Measurements from ENCODE around the gene USP9X. TPM values are rescaled to one million over a fixed set of nuclear protein-coding genes. Genes with fewer than 3 reads are reported as not detected.

USP9X gene
- total and polyA plus RNA-seq, 4 experiments from 2014 or later: 12.9 to 78.2 (median 53.4) TPM

DNA sequence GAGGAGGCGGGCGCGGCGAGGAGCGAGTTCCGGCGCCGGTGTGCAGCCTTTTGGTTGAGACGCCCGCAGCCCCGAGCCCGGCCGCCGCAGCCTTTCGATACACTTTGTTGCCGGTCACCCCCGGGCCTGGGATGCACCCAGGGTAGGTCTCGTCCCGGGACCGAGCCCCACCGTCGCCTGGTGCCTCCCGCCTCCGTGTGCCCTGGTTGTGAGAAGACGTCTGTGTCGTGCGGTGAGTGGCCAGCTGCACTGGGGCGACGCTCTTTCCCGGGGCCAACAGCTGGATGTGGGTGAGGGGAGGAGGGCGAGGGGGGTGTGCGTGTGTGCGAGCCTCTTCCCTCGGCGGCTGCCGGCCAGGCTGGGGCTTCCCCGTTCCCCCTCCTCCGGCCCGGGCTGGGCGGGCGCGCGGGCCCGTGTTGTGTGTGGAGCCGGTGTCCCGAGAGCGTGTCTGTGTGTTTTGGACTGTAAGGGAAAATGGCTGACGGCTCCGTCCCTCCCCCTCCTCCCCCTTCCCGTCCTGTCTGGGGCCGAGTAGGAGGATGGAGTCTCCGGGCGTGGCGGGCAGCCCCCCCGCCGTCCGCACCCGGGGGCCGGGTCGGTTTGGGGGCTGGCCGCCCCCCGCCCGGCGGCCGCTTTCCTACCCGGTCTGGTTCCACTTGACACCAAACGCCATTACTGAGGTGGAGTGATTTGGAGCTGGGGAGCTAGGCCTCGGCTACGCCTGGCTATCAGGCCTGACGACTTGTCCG is 807 bp downstream of the USP9X start:
- intact Hi-C loops (cut with micrococcal nuclease): loop anchor here (1.0 to 10.0 kb wide), 6 partner anchors 31 to 911 kb away; partner anchors contain the start of genes ATP6AP2 and DDX3X
- peak overlapping the region; percentile 88 to 99 (median 97) for H3K4me3 Mint-ChIP-seq

DNA sequence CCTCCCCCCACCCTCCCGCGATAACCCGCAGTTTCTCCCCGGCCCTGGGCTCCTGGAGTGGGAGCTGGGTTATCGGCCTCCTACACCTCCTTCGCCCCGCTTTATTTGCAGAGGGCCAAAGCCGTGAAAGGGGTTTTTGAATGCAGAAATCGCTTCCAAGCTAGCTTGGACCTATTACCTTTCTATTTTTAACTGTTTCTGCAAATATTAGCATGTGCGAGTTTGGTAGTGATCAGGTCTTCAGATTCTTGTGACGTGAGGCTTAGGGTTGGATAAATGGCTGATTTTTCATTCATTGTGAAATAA is 1.3 kb downstream of the USP9X start:
- H3K36me3 Mint-ChIP-seq: peaks cover 0 to 27% of the 10 kb centered on the region in 2 donors
- peak overlapping the region; percentile 52 to 91 for H3K4me3 ChIP-seq (ENCODE audit: low read length in 2 of 2)
- H3K9me3 ChIP-seq (ENCODE audit: control insufficient read depth in 1 of 2, low read length in 2 of 2): no peaks in the 10 kb centered on the region
- H3K36me3 ChIP-seq (ENCODE audit: insufficient read depth, low read length): no peaks in the 10 kb centered on the region
- no peaks in the 10 kb centered on the region for H3K27me3 ChIP-seq (ENCODE audit: insufficient read depth, low read length)
- peaks cover 21 to 60% (median 48%) of the 10 kb centered on the region in 4 donors for H3K4me1 Mint-ChIP-seq
- H3K27ac ChIP-seq (ENCODE audit: low read depth, low read length): peak overlapping the region; percentile 95
- no peaks in the 10 kb centered on the region for H3K27me3 Mint-ChIP-seq
- CTCF ChIA-PET (ENCODE audit: partially characterized antibody): interaction anchor here (1.8 kb wide), 2 partner anchors 30 to 76 kb away, joined by 7 to 8 read pairs; no protein-coding TSS in a partner anchor
- H3K9me3 Mint-ChIP-seq: peaks cover 0 to 9% (median 0%) of the 10 kb centered on the region in 8 donors
- H3K4me1 ChIP-seq (ENCODE audit: insufficient read depth, low read length): peaks cover 42% of the 10 kb centered on the region
- H3K27ac Mint-ChIP-seq: peak overlapping the region; percentile 90 to 100 (median 93)
- POLR2A ChIA-PET (ENCODE audit: partially characterized antibody): interaction anchor here (1.1 to 4.2 kb wide), 8 partner anchors 10 to 77 kb away, joined by 3 to 42 read pairs (median 20); no protein-coding TSS in a partner anchor
- H3K4me3 Mint-ChIP-seq: peak overlapping the region; percentile 88 to 99 (median 97)
- intact Hi-C loops (cut with micrococcal nuclease): loop anchor here (1.0 to 10.0 kb wide), 4 partner anchors 154 to 912 kb away; partner anchors contain the start of gene ATP6AP2
- no peak for DNase-seq

More for the DNA sequence above, 807 bp downstream of the USP9X start:
- POLR2A ChIA-PET (ENCODE audit: partially characterized antibody): interaction anchor here (0.9 to 4.2 kb wide), 16 partner anchors 10 to 439 kb away, joined by 3 to 42 read pairs (median 9); partner anchors contain the start of genes CXorf38 and MED14
- peaks cover 0 to 27% of the 10 kb centered on the region in 2 donors for H3K36me3 Mint-ChIP-seq
- Histone ChIP-seq H3K4me1 (ENCODE audit: insufficient read depth, low read length) (peaks cover 37% of the 10 kb centered on the region), H3K36me3 (ENCODE audit: insufficient read depth, low read length) (no peaks in the 10 kb centered on the region), H3K27ac (ENCODE audit: low read depth, low read length) (peak overlapping the region; percentile 95), H3K27me3 (ENCODE audit: insufficient read depth, low read length) (no peaks in the 10 kb centered on the region), H3K9me3 (ENCODE audit: control insufficient read depth in 1 of 2, low read length in 2 of 2) (no peaks in the 10 kb centered on the region), H3K4me3 (ENCODE audit: low read length in 2 of 2) (peak overlapping the region; percentile 52 to 91)
- CTCF ChIA-PET (ENCODE audit: partially characterized antibody): interaction anchor here (0.8 to 1.8 kb wide), 4 partner anchors 29 to 434 kb away, joined by 4 to 12 read pairs (median 8); no protein-coding TSS in a partner anchor
- DNase-seq: peak in 4 of 5 donors; percentile 35 to 63 (median 40)
- peaks cover 0 to 9% (median 0%) of the 10 kb centered on the region in 8 donors for H3K9me3 Mint-ChIP-seq
- H3K27me3 Mint-ChIP-seq: peaks cover 0 to under 1% of the 10 kb centered on the region in 2 donors
- peak overlapping the region; percentile 93 to 100 (median 98) for H3K27ac Mint-ChIP-seq
- peaks cover 17 to 55% (median 44%) of the 10 kb centered on the region in 4 donors for H3K4me1 Mint-ChIP-seq

DNA sequence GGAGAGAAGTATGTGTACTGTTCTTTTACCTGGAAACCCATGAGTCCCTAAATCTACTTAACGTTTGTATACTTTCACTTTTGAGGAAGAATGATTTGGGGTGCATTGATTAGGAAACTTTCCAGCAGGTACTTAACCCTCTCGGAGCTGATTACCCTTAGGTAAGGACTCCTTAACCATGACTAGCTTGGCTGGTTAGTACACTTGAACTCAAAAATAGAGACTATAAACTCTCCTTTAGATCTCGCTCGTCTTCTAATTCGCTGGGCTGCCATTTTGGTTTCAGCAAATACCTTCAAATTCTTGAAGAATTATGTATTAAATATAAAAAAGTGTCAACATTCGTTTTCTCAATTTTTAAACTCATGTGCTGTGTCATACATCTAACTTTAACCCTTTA is 2.0 kb downstream of the USP9X start:
- Histone ChIP-seq H3K4me1 (ENCODE audit: insufficient read depth, low read length) (peaks cover 49% of the 10 kb centered on the region), H3K36me3 (ENCODE audit: insufficient read depth, low read length) (no peaks in the 10 kb centered on the region), H3K27me3 (ENCODE audit: insufficient read depth, low read length) (no peaks in the 10 kb centered on the region), H3K9me3 (ENCODE audit: control insufficient read depth in 1 of 2, low read length in 2 of 2) (no peaks in the 10 kb centered on the region), H3K4me3 (ENCODE audit: low read length in 2 of 2) (peak overlapping the region; percentile 52 to 91), H3K27ac (ENCODE audit: low read depth, low read length) (peak overlapping the region; percentile 95)
- Mint-ChIP-seq H3K27ac (peak overlapping the region; percentile 90 to 100 (median 93)), H3K4me3 (peak overlapping the region; percentile 88 to 99 (median 97)), H3K27me3 (no peaks in the 10 kb centered on the region), H3K36me3 (peaks cover 0 to 27% of the 10 kb centered on the region in 2 donors), H3K9me3 (peaks cover 0 to 9% (median 0%) of the 10 kb centered on the region in 8 donors), H3K4me1 (peaks cover 26 to 66% (median 54%) of the 10 kb centered on the region in 4 donors)
- ChIA-PET POLR2A (ENCODE audit: partially characterized antibody) (interaction anchor here (3.7 to 4.2 kb wide), 3 partner anchors 22 to 78 kb away, joined by 29 to 42 read pairs (median 37); no protein-coding TSS in a partner anchor), CTCF (ENCODE audit: partially characterized antibody) (interaction anchor here (0.8 to 1.7 kb wide), 2 partner anchors 25 to 28 kb away, joined by 3 to 5 read pairs; no protein-coding TSS in a partner anchor)
- intact Hi-C loops (cut with micrococcal nuclease): loop anchor here (5.0 to 10.0 kb wide), 3 partner anchors 155 to 912 kb away; partner anchors contain the start of gene ATP6AP2
- DNase-seq: peak in 2 of 5 donors; percentile 12 to 23

DNA sequence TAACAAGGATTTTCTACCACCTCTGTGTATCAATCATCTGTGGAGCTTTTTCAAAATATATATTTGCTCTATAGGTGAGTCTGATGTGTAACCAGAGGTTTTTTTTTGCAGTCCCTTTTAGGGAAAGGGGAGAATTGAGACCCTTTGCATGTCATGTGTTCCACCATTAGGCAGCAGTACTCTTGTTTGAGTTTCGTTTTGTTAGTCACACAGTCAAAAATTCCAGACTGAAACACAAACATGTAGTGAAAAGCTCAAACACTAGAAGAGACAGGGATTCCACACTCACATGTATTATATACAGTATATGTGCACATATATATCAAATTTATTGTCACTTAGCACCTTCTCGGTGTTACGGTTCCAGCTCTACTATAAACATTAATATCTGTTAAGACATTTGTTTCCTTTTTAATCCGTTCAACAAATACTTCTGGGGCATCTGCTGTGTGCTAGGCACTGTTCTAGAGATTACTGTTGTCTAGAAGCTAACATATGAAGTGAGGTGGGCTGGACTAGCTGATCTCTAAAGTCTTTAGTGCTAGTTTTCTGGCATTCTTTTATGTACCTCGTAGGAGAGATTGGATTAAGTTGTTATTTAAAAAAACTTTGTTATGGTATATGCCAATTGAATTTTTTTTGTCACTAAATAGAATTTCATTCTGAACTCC is 5.5 kb downstream of the USP9X start:
- H3K27me3 ChIP-seq (ENCODE audit: insufficient read depth, low read length): no peaks in the 10 kb centered on the region
- peaks cover 0 to 29% of the 10 kb centered on the region in 2 donors for H3K36me3 Mint-ChIP-seq
- H3K9me3 Mint-ChIP-seq: no peaks in the 10 kb centered on the region
- H3K4me3 Mint-ChIP-seq: peak overlapping the region; percentile 11 to 80 (median 54)
- H3K4me1 ChIP-seq (ENCODE audit: insufficient read depth, low read length): peaks cover 77% of the 10 kb centered on the region
- no peaks in the 10 kb centered on the region for H3K9me3 ChIP-seq (ENCODE audit: control insufficient read depth in 1 of 2, low read length in 2 of 2)
- CTCF ChIA-PET (ENCODE audit: partially characterized antibody): interaction anchor here (1.2 kb wide), 1 partner anchor 24 kb away, joined by 4 read pairs; no protein-coding TSS in a partner anchor
- no peak overlapping the region for H3K4me3 ChIP-seq (ENCODE audit: low read length in 2 of 2)
- peak overlapping the region in 1 of 7 donors; percentile 18 for H3K27ac Mint-ChIP-seq
- peaks cover 42 to 88% (median 70%) of the 10 kb centered on the region in 4 donors for H3K4me1 Mint-ChIP-seq
- no peak for DNase-seq
- no peaks in the 10 kb centered on the region for H3K27me3 Mint-ChIP-seq
- POLR2A ChIA-PET (ENCODE audit: partially characterized antibody): interaction anchor here (0.6 to 1.2 kb wide), 4 partner anchors 14 to 162 kb away, joined by 3 to 4 read pairs (median 4); no protein-coding TSS in a partner anchor
- H3K36me3 ChIP-seq (ENCODE audit: insufficient read depth, low read length): no peaks in the 10 kb centered on the region
- intact Hi-C loops (cut with micrococcal nuclease): no loop called here
- no peak overlapping the region for H3K27ac ChIP-seq (ENCODE audit: low read depth, low read length)

DNA sequence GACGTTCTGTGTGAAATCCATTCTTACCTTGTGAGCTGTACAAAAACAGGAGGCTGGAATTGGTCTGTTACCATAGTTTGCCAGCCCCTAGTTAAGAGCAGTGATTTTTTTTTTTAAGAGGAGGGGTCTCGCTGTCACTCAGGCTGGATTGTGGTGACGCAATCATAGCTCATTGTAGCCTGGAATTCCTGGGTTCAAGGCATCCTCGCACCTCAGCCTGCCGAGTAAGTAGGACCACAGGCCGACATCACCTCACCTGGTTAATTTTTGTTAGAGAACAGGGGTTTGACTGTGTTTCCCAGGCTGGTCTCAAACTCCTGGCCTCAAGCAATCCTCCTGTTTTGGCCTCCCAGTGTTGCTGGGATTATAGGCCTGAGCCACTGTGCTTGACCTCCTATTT is 7.5 kb downstream of the USP9X start:
- ChIA-PET CTCF (ENCODE audit: partially characterized antibody) (no interaction called here), POLR2A (ENCODE audit: partially characterized antibody) (no interaction called here)
- intact Hi-C loops (cut with micrococcal nuclease): no loop called here
- H3K4me3 Mint-ChIP-seq: peak overlapping the region in 4 of 8 donors; percentile 17 to 51 (median 34)
- H3K27me3 ChIP-seq (ENCODE audit: insufficient read depth, low read length): no peaks in the 10 kb centered on the region
- no peaks in the 10 kb centered on the region for H3K9me3 ChIP-seq (ENCODE audit: control insufficient read depth in 1 of 2, low read length in 2 of 2)
- no peak overlapping the region for H3K4me3 ChIP-seq (ENCODE audit: low read length in 2 of 2)
- H3K36me3 ChIP-seq (ENCODE audit: insufficient read depth, low read length): no peaks in the 10 kb centered on the region
- H3K27me3 Mint-ChIP-seq: no peaks in the 10 kb centered on the region
- no peak overlapping the region for H3K27ac Mint-ChIP-seq
- peaks cover 0 to 24% of the 10 kb centered on the region in 2 donors for H3K36me3 Mint-ChIP-seq
- no peaks in the 10 kb centered on the region for H3K9me3 Mint-ChIP-seq
- H3K27ac ChIP-seq (ENCODE audit: low read depth, low read length): no peak overlapping the region
- peaks cover 54 to 98% (median 80%) of the 10 kb centered on the region in 4 donors for H3K4me1 Mint-ChIP-seq
- no peak for DNase-seq
- peaks cover 97% of the 10 kb centered on the region for H3K4me1 ChIP-seq (ENCODE audit: insufficient read depth, low read length)

- Mint-ChIP-seq H3K9me3 (no peaks in the 10 kb centered on the region), H3K27me3 (no peaks in the 10 kb centered on the region), H3K36me3 (peaks cover 0 to 12% of the 10 kb centered on the region in 2 donors), H3K4me1 (peaks cover 52 to 96% (median 79%) of the 10 kb centered on the region in 4 donors), H3K27ac (peak overlapping the region in 4 of 7 donors; percentile 1 to 60 (median 40)), H3K4me3 (peak overlapping the region; percentile 15 to 69 (median 48))
- POLR2A ChIA-PET (ENCODE audit: partially characterized antibody): interaction anchor here (2.9 kb wide), 1 partner anchor 10 kb away, joined by 17 read pairs; the partner anchor contains the start of gene USP9X
- Histone ChIP-seq H3K4me1 (ENCODE audit: insufficient read depth, low read length) (peaks cover 88% of the 10 kb centered on the region), H3K27me3 (ENCODE audit: insufficient read depth, low read length) (no peaks in the 10 kb centered on the region), H3K4me3 (ENCODE audit: low read length in 2 of 2) (no peak overlapping the region), H3K27ac (ENCODE audit: low read depth, low read length) (no peak overlapping the region), H3K36me3 (ENCODE audit: insufficient read depth, low read length) (no peaks in the 10 kb centered on the region), H3K9me3 (ENCODE audit: control insufficient read depth in 1 of 2, low read length in 2 of 2) (no peaks in the 10 kb centered on the region)
- CTCF ChIA-PET (ENCODE audit: partially characterized antibody): interaction anchor here (1.4 kb wide), 1 partner anchor 20 kb away, joined by 6 read pairs; no protein-coding TSS in a partner anchor
- no peak for DNase-seq
- intact Hi-C loops (cut with micrococcal nuclease): no loop called here
These were observed 9.9 kb downstream of the USP9X start for GRCh38 chrX:41095174-41095573.
